OCI-LY1 (cell line): ENCODE measurements around the gene CCND2.

Source experiments
- H2AFZ ChIP-seq: fragments of 200-600 bp; sonication (generic), shearing (Covaris generic); 2 replicates; pipeline ENCODE4 v1.6.0; 2014; ENCODE audit warnings: antibody characterized with exemption, mild to moderate bottlenecking, low read length
- H3F3A ChIP-seq: fragments of 200-600 bp; sonication (generic), shearing (Covaris generic); 2 replicates; pipeline ENCODE4 v1.6.0; 2014; ENCODE audit warnings: mild to moderate bottlenecking, antibody characterized with exemption, low read length, moderate library complexity; ENCODE audit not compliant: insufficient read depth
- H3K27ac ChIP-seq: fragments of 200-600 bp; sonication (generic); 2 replicates; pipeline ENCODE4 v1.5.1; 2014; ENCODE audit warnings: low read length, mixed run types, mild to moderate bottlenecking, low read depth; ENCODE audit not compliant: poor library complexity, severe bottlenecking
- H3K27me3 ChIP-seq: fragments of 200-600 bp; sonication (generic); 2 replicates; pipeline ENCODE4 v1.6.0; 2014; ENCODE audit warnings: antibody characterized with exemption, mild to moderate bottlenecking, low read length, moderate library complexity; ENCODE audit not compliant: insufficient read depth
- H3K36me3 ChIP-seq: fragments of 200-600 bp; sonication (generic); 2 replicates; pipeline ENCODE4 v1.6.1; 2014; ENCODE audit warnings: mild to moderate bottlenecking, antibody characterized with exemption, low read length, moderate library complexity, mixed read lengths; ENCODE audit not compliant: insufficient read depth
- H3K4me1 ChIP-seq: fragments of 200-600 bp; sonication (generic); 2 replicates; pipeline ENCODE4 v1.5.1; 2014; ENCODE audit warnings: mild to moderate bottlenecking, low read length, moderate library complexity; ENCODE audit not compliant: insufficient read depth, severe bottlenecking
- H3K4me2 ChIP-seq: fragments of 200-600 bp; sonication (generic), shearing (Covaris generic); 2 replicates; pipeline ENCODE4 v1.6.1; 2014; ENCODE audit warnings: low read length
- H3K4me3 ChIP-seq: fragments of 200-600 bp; sonication (generic); 2 replicates; pipeline ENCODE4 v1.5.1; 2014; ENCODE audit warnings: low read length, low read depth, mild to moderate bottlenecking, mixed read lengths; ENCODE audit not compliant: poor library complexity, severe bottlenecking
- H3K79me2 ChIP-seq: fragments of 200-600 bp; shearing (Covaris generic); 2 replicates; pipeline ENCODE4 v1.6.1; 2016; ENCODE audit warnings: mixed run types, low read length, mixed read lengths; ENCODE audit not compliant: insufficient read depth
- H3K9ac ChIP-seq: fragments of 200-600 bp; sonication (generic), shearing (Covaris generic); 2 replicates; pipeline ENCODE4 v1.6.1; 2014; ENCODE audit warnings: mild to moderate bottlenecking, low read length, mixed read lengths
- H3K9me2 ChIP-seq: fragments of 200-600 bp; sonication (generic), shearing (Covaris generic); 2 replicates; pipeline ENCODE4 v1.6.1; 2014; ENCODE audit warnings: low read depth, mild to moderate bottlenecking, low read length, mixed read lengths
- H3K9me3 ChIP-seq: fragments of 200-600 bp; shearing (Covaris generic); 2 replicates; pipeline ENCODE4 v1.6.1; 2014; ENCODE audit warnings: low read length, mixed read lengths
- H4K20me1 ChIP-seq: fragments of 200-600 bp; sonication (generic), shearing (Covaris generic); 2 replicates; pipeline ENCODE4 v1.6.0; 2016; ENCODE audit warnings: mild to moderate bottlenecking, low read length; ENCODE audit not compliant: insufficient read depth
- EZH2 ChIP-seq: fragments of 200-600 bp; sonication (generic), shearing (Covaris generic); IDR thresholded peaks from 2 replicates; pipeline ENCODE4 v1.8.0; 2017; ENCODE audit warnings: borderline replicate concordance, mixed run types, mild to moderate bottlenecking, antibody characterized with exemption, low read length, moderate library complexity, mixed read lengths
- TF ChIP-seq, protein P1 (sequence below): fragments of 200-600 bp; sonication (generic), shearing (Covaris generic); IDR thresholded peaks from 2 replicates; pipeline ENCODE4 v1.5.1; 2017; ENCODE audit warnings: mild to moderate bottlenecking, antibody characterized with exemption, low read length, moderate library complexity, mixed read lengths

The CCND2 gene

GRCh38 chr12:4246116-4246515 lies 27.4 kb upstream of the CCND2 start:
- Histone ChIP-seq H3K4me1 (no peaks in the 10 kb centered on the region), H3K79me2 (no peaks in the 10 kb centered on the region), H3K9me2 (no peaks in the 10 kb centered on the region), H3K36me3 (no peaks in the 10 kb centered on the region), H3K4me3 (no peak overlapping the region), H3K9me3 (no peaks in the 10 kb centered on the region), H2AFZ (no peak overlapping the region), H4K20me1 (no peaks in the 10 kb centered on the region), H3F3A (no peaks in the 10 kb centered on the region), H3K9ac (no peak overlapping the region), H3K27me3 (no peaks in the 10 kb centered on the region), H3K27ac (no peak overlapping the region), H3K4me2 (no peak overlapping the region)
- no peak for TF ChIP-seq EZH2
- TF ChIP-seq, protein P1, sequence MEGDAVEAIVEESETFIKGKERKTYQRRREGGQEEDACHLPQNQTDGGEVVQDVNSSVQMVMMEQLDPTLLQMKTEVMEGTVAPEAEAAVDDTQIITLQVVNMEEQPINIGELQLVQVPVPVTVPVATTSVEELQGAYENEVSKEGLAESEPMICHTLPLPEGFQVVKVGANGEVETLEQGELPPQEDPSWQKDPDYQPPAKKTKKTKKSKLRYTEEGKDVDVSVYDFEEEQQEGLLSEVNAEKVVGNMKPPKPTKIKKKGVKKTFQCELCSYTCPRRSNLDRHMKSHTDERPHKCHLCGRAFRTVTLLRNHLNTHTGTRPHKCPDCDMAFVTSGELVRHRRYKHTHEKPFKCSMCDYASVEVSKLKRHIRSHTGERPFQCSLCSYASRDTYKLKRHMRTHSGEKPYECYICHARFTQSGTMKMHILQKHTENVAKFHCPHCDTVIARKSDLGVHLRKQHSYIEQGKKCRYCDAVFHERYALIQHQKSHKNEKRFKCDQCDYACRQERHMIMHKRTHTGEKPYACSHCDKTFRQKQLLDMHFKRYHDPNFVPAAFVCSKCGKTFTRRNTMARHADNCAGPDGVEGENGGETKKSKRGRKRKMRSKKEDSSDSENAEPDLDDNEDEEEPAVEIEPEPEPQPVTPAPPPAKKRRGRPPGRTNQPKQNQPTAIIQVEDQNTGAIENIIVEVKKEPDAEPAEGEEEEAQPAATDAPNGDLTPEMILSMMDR, result no peak

GRCh38 chr12:4250691-4251090 lies 22.9 kb upstream of the CCND2 start:
- no peak for TF ChIP-seq EZH2
- no peak overlapping the region for H3K27ac ChIP-seq
- H3K9me2 ChIP-seq, result no peaks in the 10 kb centered on the region
- no peaks in the 10 kb centered on the region for H3K9me3 ChIP-seq
- no peak overlapping the region for H3K4me3 ChIP-seq
- H2AFZ ChIP-seq, result no peak overlapping the region
- no peak overlapping the region for H3K4me2 ChIP-seq
- no peak overlapping the region for H3K9ac ChIP-seq
- H3K79me2 ChIP-seq, result no peaks in the 10 kb centered on the region
- no peaks in the 10 kb centered on the region for H3F3A ChIP-seq
- H3K27me3 ChIP-seq, result no peaks in the 10 kb centered on the region
- H4K20me1 ChIP-seq, result no peaks in the 10 kb centered on the region
- no peaks in the 10 kb centered on the region for H3K4me1 ChIP-seq
- H3K36me3 ChIP-seq, result no peaks in the 10 kb centered on the region

DNA sequence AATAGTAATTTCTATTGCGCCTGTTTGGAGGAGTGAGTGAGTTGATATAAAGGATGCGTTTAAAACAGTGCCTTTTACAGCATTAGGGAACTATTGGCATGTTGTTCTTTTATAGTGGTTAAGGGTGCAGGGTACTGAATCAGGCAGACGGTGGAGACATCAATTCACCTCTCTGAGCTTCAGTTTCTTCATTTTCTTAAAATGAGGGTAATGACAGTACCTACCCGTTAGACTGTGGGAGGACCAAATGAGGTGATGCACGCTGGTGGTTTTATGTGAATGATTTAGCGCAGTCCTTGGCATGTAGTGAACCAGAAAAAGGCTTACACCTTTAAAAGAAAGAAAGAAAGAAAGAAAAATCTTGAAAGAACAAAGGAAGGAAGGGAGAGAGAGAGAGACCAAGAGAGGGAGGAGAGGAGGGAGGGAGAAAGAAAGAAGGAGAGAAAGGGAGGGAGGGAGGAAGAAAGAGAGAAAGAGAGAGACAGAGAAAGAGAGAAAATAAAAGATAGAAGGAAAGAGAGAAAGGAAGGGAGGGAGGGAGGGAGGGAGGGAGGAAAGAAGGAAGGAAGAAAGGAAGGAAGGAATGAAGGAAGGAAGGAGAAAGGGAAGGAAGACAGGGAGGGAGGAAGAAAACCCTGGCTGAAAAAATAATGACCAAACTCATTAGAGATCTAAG lies 22.2 kb upstream of the CCND2 start:
- no peaks in the 10 kb centered on the region for H3K79me2 ChIP-seq
- no peaks in the 10 kb centered on the region for H3K4me1 ChIP-seq
- no peak overlapping the region for H3K4me2 ChIP-seq
- H3F3A ChIP-seq, result no peaks in the 10 kb centered on the region
- H3K27ac ChIP-seq, result no peak overlapping the region
- H3K9me2 ChIP-seq, result no peaks in the 10 kb centered on the region
- H3K4me3 ChIP-seq, result no peak overlapping the region
- no peak for TF ChIP-seq EZH2
- TF ChIP-seq, protein P1, result no peak
- H3K9me3 ChIP-seq, result no peaks in the 10 kb centered on the region
- no peak overlapping the region for H3K9ac ChIP-seq
- H3K27me3 ChIP-seq, result no peaks in the 10 kb centered on the region
- no peak overlapping the region for H2AFZ ChIP-seq
- no peaks in the 10 kb centered on the region for H4K20me1 ChIP-seq
- H3K36me3 ChIP-seq, result no peaks in the 10 kb centered on the region

DNA sequence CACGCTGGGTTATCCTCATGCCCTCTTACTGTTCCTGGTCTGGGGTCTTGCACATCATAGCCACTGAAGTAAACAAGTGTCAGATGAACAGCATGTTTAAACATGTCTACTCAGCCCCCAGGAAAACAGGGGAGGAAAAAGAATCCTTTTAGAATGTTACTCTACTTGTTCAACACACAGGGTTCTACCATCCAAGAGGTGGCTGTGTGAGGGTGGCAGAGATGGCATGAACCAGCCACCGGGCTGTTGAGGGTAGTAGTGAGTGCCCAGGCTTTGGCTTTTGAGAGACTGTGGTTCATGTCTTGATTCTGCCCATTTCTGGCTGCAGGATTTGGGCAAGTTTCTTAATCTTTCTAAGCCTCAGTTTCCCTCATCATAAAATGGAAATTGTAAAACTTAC lies 21.6 kb upstream of the CCND2 start:
- Histone ChIP-seq H3F3A (no peaks in the 10 kb centered on the region), H3K9me3 (no peaks in the 10 kb centered on the region), H3K9me2 (no peaks in the 10 kb centered on the region), H3K9ac (no peak overlapping the region), H3K4me3 (no peak overlapping the region), H2AFZ (no peak overlapping the region), H3K4me2 (no peak overlapping the region), H3K79me2 (no peaks in the 10 kb centered on the region), H3K4me1 (no peaks in the 10 kb centered on the region), H3K36me3 (no peaks in the 10 kb centered on the region), H3K27ac (no peak overlapping the region), H4K20me1 (no peaks in the 10 kb centered on the region), H3K27me3 (no peaks in the 10 kb centered on the region)
- TF ChIP-seq EZH2, result no peak
- TF ChIP-seq, protein P1, result no peak
